22Rv1 (cell line): ENCODE measurements around the gene AFF1.

Experiments
- CTCF ChIP-seq: fragments of 450-650 bp; IDR thresholded peaks from 2 replicates; pipeline ENCODE4 v1.5.1; 2017; ENCODE audit warnings: mild to moderate bottlenecking
- ZFX ChIP-seq: fragments of 450-650 bp; IDR thresholded peaks from 2 replicates; pipeline ENCODE4 v1.6.1; 2017; ENCODE audit warnings: antibody characterized with exemption, borderline replicate concordance

GRCh38 chr4:87151730-87152129 lies 216.9 kb downstream of the AFF1 start:
- TF ChIP-seq ZFX (no peak), CTCF (no peak)
